CD4-positive, CD25-positive, alpha-beta regulatory T cell (primary cell): ENCODE results near the gene TMPRSS12. TPM values are rescaled to one million over a fixed set of nuclear protein-coding genes. Genes with fewer than 3 reads are reported as not detected.
"Not testable (repeated sequence)": the region's sequence is repeated elsewhere in the genome, so short reads cannot be mapped to it uniquely, and the experiment has no call there.

Experiments used
- ATAC-seq, 2 donors: fragments of 150-1000 bp; cut with Tn5 transposase; one replicate each; pipeline ENCODE4 v1.10.0; 2021; ENCODE audit warnings: low read depth in 2 of 2, moderate number of reproducible peaks in 2 of 2, moderate library complexity in 1 of 2
- DNase-seq, 3 donors: peaks; one replicate each; pipeline versions ENCODE4 v3.0.0 to v3.0.0-alpha.2; 2012 to 2022; ENCODE audit warnings: mixed read lengths in 1 of 3
- H3K27ac ChIP-seq: one replicate; pipeline ENCODE4 v1.7.0; 2013; ENCODE audit warnings: mild to moderate bottlenecking, low read length; ENCODE audit not compliant: insufficient read depth, poor library complexity, severe bottlenecking
- H3K27me3 ChIP-seq: one replicate; pipeline ENCODE4 v1.7.0; 2013; ENCODE audit warnings: low read length; ENCODE audit not compliant: control insufficient read depth, insufficient read depth
- H3K36me3 ChIP-seq: one replicate; pipeline ENCODE4 v1.7.0; 2013; ENCODE audit warnings: mild to moderate bottlenecking, low read length, moderate library complexity; ENCODE audit not compliant: control insufficient read depth, insufficient read depth
- H3K4me1 ChIP-seq: 2 replicates; pipeline ENCODE4 v1.7.0; 2013; ENCODE audit warnings: mild to moderate bottlenecking, low read length; ENCODE audit not compliant: insufficient read depth, control insufficient read depth, poor library complexity, severe bottlenecking
- H3K4me3 ChIP-seq: one replicate; pipeline ENCODE4 v1.7.0; 2013; ENCODE audit warnings: low read depth, mild to moderate bottlenecking, low read length, moderate library complexity
- H3K9me3 ChIP-seq, 2 experiments: 1 replicate in 1 of 2; 2 replicates in 1 of 2; pipeline ENCODE4 v1.7.0; 2013; ENCODE audit warnings: low read length in 2 of 2, mild to moderate bottlenecking in 1 of 2, moderate library complexity in 1 of 2; ENCODE audit not compliant: control insufficient read depth in 2 of 2
- H3K27ac Mint-ChIP-seq, 3 donors: one replicate each; pipeline ENCODE4 v1.8.0; 2020 to 2022; ENCODE audit warnings: mild to moderate bottlenecking in 3 of 3, mixed read lengths in 3 of 3, moderate library complexity in 2 of 3
- H3K27me3 Mint-ChIP-seq: one replicate; pipeline ENCODE4 v1.8.0; 2022; ENCODE audit warnings: mild to moderate bottlenecking, mixed read lengths
- H3K36me3 Mint-ChIP-seq: one replicate; pipeline ENCODE4 v1.8.0; 2020; ENCODE audit warnings: mixed read lengths
- H3K4me1 Mint-ChIP-seq, 4 donors: one replicate each; pipeline ENCODE4 v1.8.0; 2020 to 2022; ENCODE audit warnings: mixed read lengths in 4 of 4, mild to moderate bottlenecking in 1 of 4
- H3K4me3 Mint-ChIP-seq, 4 donors: one replicate each; pipeline ENCODE4 v1.8.0; 2020 to 2022; ENCODE audit warnings: mild to moderate bottlenecking in 4 of 4, mixed read lengths in 4 of 4, moderate library complexity in 3 of 4
- H3K9me3 Mint-ChIP-seq, 7 donors: one replicate each; pipeline ENCODE4 v1.8.0; 2020 to 2022; ENCODE audit warnings: mixed read lengths in 7 of 7, mild to moderate bottlenecking in 3 of 7, moderate library complexity in 2 of 7
- polyA plus RNA-seq, 4 donors: library from polyadenylated mRNA; unstranded; fragments of 300-500 nt; fragmentation: Illumina TruSeq; gene quantifications; one replicate each; pipeline ENCODE4 v1.2.3, GENCODE V29; 2021
- total RNA-seq: library from RNA; stranded (reverse); gene quantifications from one replicate; pipeline ENCODE4 v1.2.3, GENCODE V29; 2022

TMPRSS12 gene
- total and polyA plus RNA-seq, 5 donors from 2014 or later = not detected

GRCh38 chr12:50822082-50822481, 20.6 kb upstream of the TMPRSS12 start:
- Mint-ChIP-seq H3K4me3 (no peak overlapping the region), H3K9me3 (no peaks in the 10 kb centered on the region), H3K36me3 (peaks cover 6% of the 10 kb centered on the region), H3K27ac (no peak overlapping the region), H3K4me1 (peaks cover 7 to 12% (median 7%) of the 10 kb centered on the region in 4 donors), H3K27me3 (no peaks in the 10 kb centered on the region)
- Histone ChIP-seq H3K27ac (no peak overlapping the region), H3K4me3 (no peak overlapping the region), H3K27me3 (no peaks in the 10 kb centered on the region), H3K4me1 (no peaks in the 10 kb centered on the region), H3K9me3 (no peaks in the 10 kb centered on the region), H3K36me3 (peaks cover 21% of the 10 kb centered on the region)
- ATAC-seq (no peak), DNase-seq (no peak)

DNA sequence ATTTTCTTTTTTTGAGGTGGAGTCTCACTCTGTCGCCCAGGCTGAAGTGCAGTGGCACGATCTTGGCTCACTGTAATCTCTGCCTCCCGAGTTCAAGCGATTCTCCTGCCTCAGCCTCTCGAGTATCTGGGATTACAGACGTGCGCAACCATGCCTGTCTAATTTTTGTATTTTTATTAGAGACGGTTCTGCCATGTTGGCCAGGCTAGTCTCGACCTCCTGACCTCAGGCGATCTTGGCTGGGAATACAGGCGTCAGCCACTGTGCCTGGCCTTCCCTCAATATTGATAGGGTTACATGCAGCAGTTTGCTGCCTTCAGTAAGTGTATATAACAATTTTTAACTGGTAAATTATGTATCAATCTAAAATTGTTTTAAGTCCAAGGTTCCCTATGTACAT, 19.0 kb upstream of the TMPRSS12 start:
- H3K27ac Mint-ChIP-seq = peak overlapping the region in 1 of 3 donors; percentile 92
- H3K9me3 ChIP-seq, DNase-seq, H3K4me3 ChIP-seq, H3K4me1 ChIP-seq, H3K36me3 ChIP-seq, H3K27ac ChIP-seq, H3K27me3 ChIP-seq, H3K4me3 Mint-ChIP-seq, H3K9me3 Mint-ChIP-seq, ATAC-seq, H3K36me3 Mint-ChIP-seq, H3K27me3 Mint-ChIP-seq: not testable (repeated sequence)
- H3K4me1 Mint-ChIP-seq = peaks cover 7 to 12% (median 7%) of the 10 kb centered on the region in 4 donors

- Histone ChIP-seq H3K27me3 (no peaks in the 10 kb centered on the region), H3K9me3 (no peaks in the 10 kb centered on the region), H3K4me1 (no peaks in the 10 kb centered on the region), H3K4me3 (peak overlapping the region; percentile 64), H3K36me3 (no peaks in the 10 kb centered on the region), H3K27ac (peak overlapping the region; percentile 69)
- Mint-ChIP-seq H3K4me1 (peaks cover 7 to 12% (median 7%) of the 10 kb centered on the region in 4 donors), H3K27me3 (no peaks in the 10 kb centered on the region), H3K9me3 (no peaks in the 10 kb centered on the region), H3K36me3 (no peaks in the 10 kb centered on the region), H3K27ac (peak overlapping the region; percentile 28 to 99 (median 92)), H3K4me3 (peak overlapping the region in 1 of 4 donors; percentile 33)
- DNase-seq (no peak), ATAC-seq (no peak)
Observed at GRCh38 chr12:50824914-50825313, 17.8 kb upstream of the TMPRSS12 start.

DNA sequence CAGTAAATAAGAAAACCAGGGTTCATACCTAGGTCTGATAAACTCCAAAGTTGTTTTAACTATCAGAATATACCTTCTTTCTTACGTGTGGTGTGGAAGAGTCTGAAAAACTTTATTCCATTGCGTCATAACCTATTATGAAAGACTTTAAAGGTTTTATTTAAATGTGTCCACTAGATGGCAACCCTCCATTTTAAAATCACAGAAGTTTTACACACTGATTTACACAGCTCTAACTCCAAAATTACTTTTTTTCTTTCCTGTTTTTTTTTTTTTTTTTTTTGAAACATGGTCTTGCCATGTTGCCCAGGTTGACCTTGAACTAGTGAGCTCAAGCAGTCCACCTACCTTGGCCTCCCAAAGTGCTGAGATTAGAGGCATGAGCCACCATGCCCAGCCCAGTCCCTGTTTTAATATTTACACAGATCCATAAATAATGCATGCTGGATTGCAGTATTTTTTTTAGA, 17.3 kb upstream of the TMPRSS12 start:
- Histone ChIP-seq H3K36me3 (no peaks in the 10 kb centered on the region), H3K9me3 (no peaks in the 10 kb centered on the region), H3K27ac (peak overlapping the region; percentile 69), H3K27me3 (no peaks in the 10 kb centered on the region), H3K4me1 (no peaks in the 10 kb centered on the region), H3K4me3 (peak overlapping the region; percentile 64)
- Mint-ChIP-seq H3K36me3 (no peaks in the 10 kb centered on the region), H3K4me3 (peak overlapping the region in 1 of 4 donors; percentile 33), H3K27ac (peak overlapping the region in 2 of 3 donors; percentile 92 to 99), H3K9me3 (no peaks in the 10 kb centered on the region), H3K27me3 (no peaks in the 10 kb centered on the region), H3K4me1 (peaks cover 7 to 12% (median 7%) of the 10 kb centered on the region in 4 donors)
- peak; percentile 71 to 77 for ATAC-seq
- peak in 2 of 3 donors; percentile 73 to 76 for DNase-seq

DNA sequence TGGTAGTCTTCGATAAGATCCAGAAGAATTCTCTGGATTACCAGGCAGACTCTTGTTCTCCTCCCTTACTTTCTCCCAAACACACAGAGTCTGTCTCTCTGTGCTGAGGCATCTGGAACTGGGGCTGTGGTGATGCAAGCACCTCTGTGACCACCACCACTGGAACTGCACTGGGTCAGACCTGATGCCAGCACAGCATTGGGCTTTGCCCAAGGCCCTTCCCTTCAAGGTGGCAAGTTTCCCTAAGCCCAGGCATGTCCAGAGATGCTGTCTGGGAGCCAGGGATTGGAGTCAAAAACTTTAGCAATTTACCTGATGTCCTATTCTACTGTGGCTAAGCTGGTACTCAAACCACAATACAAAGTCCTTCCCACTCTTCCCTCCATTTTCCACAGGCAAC, 14.6 kb upstream of the TMPRSS12 start:
- Histone ChIP-seq H3K9me3 (peaks cover under 1 to 4% of the 10 kb centered on the region in 2 experiments), H3K4me1 (no peaks in the 10 kb centered on the region), H3K27ac (no peak overlapping the region), H3K36me3 (no peaks in the 10 kb centered on the region), H3K4me3 (no peak overlapping the region), H3K27me3 (no peaks in the 10 kb centered on the region)
- peaks cover 18% of the 10 kb centered on the region for H3K27me3 Mint-ChIP-seq
- DNase-seq = no peak
- no peak for ATAC-seq
- H3K4me3 Mint-ChIP-seq = no peak overlapping the region
- H3K9me3 Mint-ChIP-seq = peaks cover 0 to 7% (median 0%) of the 10 kb centered on the region in 7 donors
- H3K4me1 Mint-ChIP-seq = peaks cover 7 to 12% (median 7%) of the 10 kb centered on the region in 4 donors
- H3K36me3 Mint-ChIP-seq = no peaks in the 10 kb centered on the region
- peak overlapping the region in 2 of 3 donors; percentile 23 to 56 for H3K27ac Mint-ChIP-seq

GRCh38 chr12:50828886-50829285, 13.8 kb upstream of the TMPRSS12 start:
- peaks cover 7 to 12% (median 7%) of the 10 kb centered on the region in 4 donors for H3K4me1 Mint-ChIP-seq
- Histone ChIP-seq H3K4me1 (no peaks in the 10 kb centered on the region), H3K27me3 (no peaks in the 10 kb centered on the region), H3K9me3 (peaks cover 3 to 12% of the 10 kb centered on the region in 2 experiments), H3K36me3 (no peaks in the 10 kb centered on the region), H3K27ac (no peak overlapping the region), H3K4me3 (no peak overlapping the region)
- DNase-seq (no peak), ATAC-seq (no peak)
- H3K27me3 Mint-ChIP-seq = peaks cover 19% of the 10 kb centered on the region
- H3K27ac Mint-ChIP-seq = peak overlapping the region in 1 of 3 donors; percentile 9
- no peaks in the 10 kb centered on the region for H3K36me3 Mint-ChIP-seq
- peaks cover 0 to 11% (median 0%) of the 10 kb centered on the region in 7 donors for H3K9me3 Mint-ChIP-seq
- H3K4me3 Mint-ChIP-seq = no peak overlapping the region

- Mint-ChIP-seq H3K9me3 (peaks cover 2 to 25% (median 5%) of the 10 kb centered on the region in 7 donors), H3K27me3 (peaks cover 30% of the 10 kb centered on the region)
- not testable (repeated sequence) for H3K4me1 Mint-ChIP-seq, ATAC-seq, H3K36me3 ChIP-seq, H3K27me3 ChIP-seq, DNase-seq, H3K4me1 ChIP-seq, H3K27ac Mint-ChIP-seq, H3K36me3 Mint-ChIP-seq, H3K4me3 ChIP-seq, H3K4me3 Mint-ChIP-seq, H3K27ac ChIP-seq
- H3K9me3 ChIP-seq = peaks cover 3 to 16% of the 10 kb centered on the region in 2 experiments
Observed at GRCh38 chr12:50833801-50834200, 8.9 kb upstream of the TMPRSS12 start.

GRCh38 chr12:50839042-50839441, 3.7 kb upstream of the TMPRSS12 start:
- Mint-ChIP-seq H3K9me3 (peaks cover 0 to 27% (median 5%) of the 10 kb centered on the region in 7 donors), H3K4me3 (no peak overlapping the region), H3K36me3 (no peaks in the 10 kb centered on the region), H3K27ac (no peak overlapping the region), H3K4me1 (no peaks in the 10 kb centered on the region), H3K27me3 (peaks cover 29% of the 10 kb centered on the region)
- DNase-seq = no peak
- H3K27me3 ChIP-seq = peaks cover 3% of the 10 kb centered on the region
- H3K4me3 ChIP-seq = no peak overlapping the region
- peaks cover 2 to 3% of the 10 kb centered on the region in 2 experiments for H3K9me3 ChIP-seq
- ATAC-seq = no peak
- no peaks in the 10 kb centered on the region for H3K4me1 ChIP-seq
- H3K27ac ChIP-seq = no peak overlapping the region
- no peaks in the 10 kb centered on the region for H3K36me3 ChIP-seq
